T-helper 2 cell treated with Interferon-gamma antibody and Interleukin-4, amounts not matched to agents 5 μg/mL and 100 μg/mL, for 36 hours (primary cell): ENCODE data around the gene PPID.
"Not testable (repeated sequence)": the region's sequence is repeated elsewhere in the genome, so short reads cannot be mapped to it uniquely, and the experiment has no call there.

Experiments
- DNase-seq: peaks from one replicate; pipeline ENCODE4 v3.0.0; 2021; ENCODE audit warnings: low spot score
- H3K27ac Mint-ChIP-seq: one replicate; pipeline ENCODE4 v1.8.0; 2021; ENCODE audit warnings: mild to moderate bottlenecking, mixed read lengths
- H3K27me3 Mint-ChIP-seq: one replicate; pipeline ENCODE4 v1.8.0; 2021; ENCODE audit warnings: low read depth, mixed read lengths
- H3K36me3 Mint-ChIP-seq: one replicate; pipeline ENCODE4 v1.8.0; 2021; ENCODE audit warnings: low read depth, mixed read lengths
- H3K4me1 Mint-ChIP-seq: one replicate; pipeline ENCODE4 v1.8.0; 2021; ENCODE audit warnings: low read depth, mixed read lengths
- H3K4me3 Mint-ChIP-seq: one replicate; pipeline ENCODE4 v1.8.0; 2022; ENCODE audit warnings: mild to moderate bottlenecking, moderate library complexity, mixed read lengths
- H3K9me3 Mint-ChIP-seq: one replicate; pipeline ENCODE4 v1.8.0; 2021; ENCODE audit warnings: mixed read lengths

The PPID gene

DNA sequence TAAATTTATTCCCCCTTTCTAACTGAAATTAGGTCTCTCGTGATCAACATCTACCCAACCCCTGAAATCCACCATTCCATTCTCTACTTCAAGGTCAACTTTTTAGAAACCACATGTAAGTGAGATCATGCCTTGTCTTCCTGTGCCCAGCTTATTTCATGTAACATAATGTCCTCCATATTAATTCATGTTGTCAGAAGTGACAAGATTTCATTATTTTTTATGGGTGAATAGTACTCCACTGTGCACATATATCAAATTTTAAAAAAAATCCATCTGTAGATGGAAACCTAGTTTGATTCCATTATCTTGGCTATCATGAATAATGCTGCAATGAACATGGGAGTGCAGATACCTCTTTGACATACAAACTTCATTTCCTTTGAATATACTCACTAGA, 1.5 kb downstream of the PPID start:
- H3K9me3 Mint-ChIP-seq, result no peaks in the 10 kb centered on the region
- no peak for DNase-seq
- no peaks in the 10 kb centered on the region for H3K27me3 Mint-ChIP-seq
- peak overlapping the region; percentile 99 for H3K4me3 Mint-ChIP-seq
- peaks cover 42% of the 10 kb centered on the region for H3K4me1 Mint-ChIP-seq
- peaks cover 44% of the 10 kb centered on the region for H3K36me3 Mint-ChIP-seq
- peak overlapping the region; percentile 82 for H3K27ac Mint-ChIP-seq

GRCh38 chr4:158715802-158716201, 7.4 kb downstream of the PPID start:
- no peak overlapping the region for H3K27ac Mint-ChIP-seq
- no peak overlapping the region for H3K4me3 Mint-ChIP-seq
- peaks cover 22% of the 10 kb centered on the region for H3K4me1 Mint-ChIP-seq
- no peaks in the 10 kb centered on the region for H3K27me3 Mint-ChIP-seq
- no peaks in the 10 kb centered on the region for H3K9me3 Mint-ChIP-seq
- H3K36me3 Mint-ChIP-seq, result peaks cover 73% of the 10 kb centered on the region
- no peak for DNase-seq

DNA sequence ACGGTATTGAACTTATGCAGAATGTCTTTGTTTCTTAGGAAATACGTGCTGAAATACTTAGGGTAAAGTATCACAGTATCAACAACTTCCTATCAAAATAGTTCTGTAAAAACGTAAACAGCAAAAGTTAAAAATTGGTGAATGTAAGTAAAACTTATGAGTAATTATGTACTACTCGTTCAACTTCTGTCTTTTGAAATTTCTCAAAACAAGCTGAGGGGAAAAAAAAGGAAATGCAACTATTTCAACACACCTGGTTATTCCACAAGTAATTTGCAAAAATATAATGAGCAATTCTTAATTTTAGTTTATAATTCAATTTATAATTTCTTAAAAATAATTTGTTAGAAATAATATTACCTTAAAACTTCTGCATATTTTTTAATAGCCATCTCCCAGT, 8.3 kb downstream of the PPID start:
- H3K4me1 Mint-ChIP-seq, result peaks cover 22% of the 10 kb centered on the region
- H3K27me3 Mint-ChIP-seq, result no peaks in the 10 kb centered on the region
- no peak for DNase-seq
- no peak overlapping the region for H3K4me3 Mint-ChIP-seq
- H3K27ac Mint-ChIP-seq, result no peak overlapping the region
- H3K36me3 Mint-ChIP-seq, result peaks cover 74% of the 10 kb centered on the region
- H3K9me3 Mint-ChIP-seq, result no peaks in the 10 kb centered on the region

- H3K4me3 Mint-ChIP-seq, H3K27ac Mint-ChIP-seq, H3K4me1 Mint-ChIP-seq, DNase-seq, H3K9me3 Mint-ChIP-seq, H3K27me3 Mint-ChIP-seq: not testable (repeated sequence)
- H3K36me3 Mint-ChIP-seq, result peaks cover 67% of the 10 kb centered on the region
Observed at GRCh38 chr4:158712622-158713021, 10.6 kb downstream of the PPID start.

DNA sequence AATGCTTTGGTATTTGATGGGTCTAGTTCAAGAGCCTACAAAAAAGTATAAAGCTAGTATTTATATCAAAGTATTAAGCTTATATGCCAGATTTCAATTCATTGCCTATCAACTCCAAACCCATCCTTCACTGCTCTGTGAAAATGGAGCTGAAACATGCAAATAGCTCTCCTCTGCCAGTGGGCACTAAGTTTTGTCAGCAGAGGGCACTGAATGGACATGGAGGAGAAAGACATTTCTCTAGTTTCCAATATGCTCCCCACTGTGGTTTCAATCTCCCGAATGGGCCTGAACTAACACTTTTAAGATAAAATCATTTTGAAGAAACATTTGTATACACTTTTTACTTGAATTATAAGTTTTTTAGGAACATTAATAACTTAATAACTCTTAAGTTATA, 12.4 kb downstream of the PPID start:
- no peaks in the 10 kb centered on the region for H3K27me3 Mint-ChIP-seq
- H3K36me3 Mint-ChIP-seq, result peaks cover 68% of the 10 kb centered on the region
- no peak overlapping the region for H3K27ac Mint-ChIP-seq
- no peak overlapping the region for H3K4me3 Mint-ChIP-seq
- peaks cover 2% of the 10 kb centered on the region for H3K4me1 Mint-ChIP-seq
- DNase-seq, result no peak
- H3K9me3 Mint-ChIP-seq, result no peaks in the 10 kb centered on the region

GRCh38 chr4:158704274-158704673, 18.9 kb downstream of the PPID start:
- Mint-ChIP-seq H3K27ac (no peak overlapping the region), H3K4me1 (no peaks in the 10 kb centered on the region), H3K4me3 (no peak overlapping the region), H3K36me3 (peaks cover 29% of the 10 kb centered on the region), H3K9me3 (no peaks in the 10 kb centered on the region), H3K27me3 (no peaks in the 10 kb centered on the region)
- DNase-seq, result no peak

GRCh38 chr4:158688813-158689212, 34.4 kb downstream of the PPID start:
- DNase-seq, result no peak
- Mint-ChIP-seq H3K27me3 (no peaks in the 10 kb centered on the region), H3K36me3 (peaks cover 7% of the 10 kb centered on the region), H3K9me3 (no peaks in the 10 kb centered on the region), H3K4me1 (peaks cover 2% of the 10 kb centered on the region), H3K27ac (no peak overlapping the region), H3K4me3 (no peak overlapping the region)

- Mint-ChIP-seq H3K9me3 (no peaks in the 10 kb centered on the region), H3K4me1 (peaks cover 2% of the 10 kb centered on the region), H3K4me3 (no peak overlapping the region), H3K27ac (no peak overlapping the region), H3K36me3 (peaks cover 3% of the 10 kb centered on the region), H3K27me3 (no peaks in the 10 kb centered on the region)
- no peak for DNase-seq
Observed at GRCh38 chr4:158682066-158682465, 41.1 kb downstream of the PPID start.

- Mint-ChIP-seq H3K27ac (no peak overlapping the region), H3K36me3 (peaks cover 1% of the 10 kb centered on the region), H3K27me3 (no peaks in the 10 kb centered on the region), H3K9me3 (no peaks in the 10 kb centered on the region), H3K4me1 (peaks cover 2% of the 10 kb centered on the region), H3K4me3 (no peak overlapping the region)
- DNase-seq, result no peak
Observed at GRCh38 chr4:158681629-158682028, 41.6 kb downstream of the PPID start.

GRCh38 chr4:158678767-158679166, 44.4 kb downstream of the PPID start:
- Mint-ChIP-seq H3K36me3 (no peaks in the 10 kb centered on the region), H3K27me3 (no peaks in the 10 kb centered on the region), H3K4me3 (no peak overlapping the region), H3K4me1 (peaks cover 6% of the 10 kb centered on the region), H3K9me3 (no peaks in the 10 kb centered on the region), H3K27ac (no peak overlapping the region)
- DNase-seq, result no peak

GRCh38 chr4:158676076-158676475, 47.1 kb downstream of the PPID start:
- DNase-seq, result no peak
- Mint-ChIP-seq H3K9me3 (no peaks in the 10 kb centered on the region), H3K36me3 (no peaks in the 10 kb centered on the region), H3K27me3 (no peaks in the 10 kb centered on the region), H3K27ac (no peak overlapping the region), H3K4me3 (no peak overlapping the region), H3K4me1 (peaks cover 14% of the 10 kb centered on the region)

GRCh38 chr4:158673633-158674032, 49.6 kb downstream of the PPID start:
- DNase-seq, result no peak
- Mint-ChIP-seq H3K27ac (no peak overlapping the region), H3K36me3 (peaks cover 8% of the 10 kb centered on the region), H3K9me3 (no peaks in the 10 kb centered on the region), H3K27me3 (no peaks in the 10 kb centered on the region), H3K4me3 (peak overlapping the region; percentile 36), H3K4me1 (peaks cover 23% of the 10 kb centered on the region)

DNA sequence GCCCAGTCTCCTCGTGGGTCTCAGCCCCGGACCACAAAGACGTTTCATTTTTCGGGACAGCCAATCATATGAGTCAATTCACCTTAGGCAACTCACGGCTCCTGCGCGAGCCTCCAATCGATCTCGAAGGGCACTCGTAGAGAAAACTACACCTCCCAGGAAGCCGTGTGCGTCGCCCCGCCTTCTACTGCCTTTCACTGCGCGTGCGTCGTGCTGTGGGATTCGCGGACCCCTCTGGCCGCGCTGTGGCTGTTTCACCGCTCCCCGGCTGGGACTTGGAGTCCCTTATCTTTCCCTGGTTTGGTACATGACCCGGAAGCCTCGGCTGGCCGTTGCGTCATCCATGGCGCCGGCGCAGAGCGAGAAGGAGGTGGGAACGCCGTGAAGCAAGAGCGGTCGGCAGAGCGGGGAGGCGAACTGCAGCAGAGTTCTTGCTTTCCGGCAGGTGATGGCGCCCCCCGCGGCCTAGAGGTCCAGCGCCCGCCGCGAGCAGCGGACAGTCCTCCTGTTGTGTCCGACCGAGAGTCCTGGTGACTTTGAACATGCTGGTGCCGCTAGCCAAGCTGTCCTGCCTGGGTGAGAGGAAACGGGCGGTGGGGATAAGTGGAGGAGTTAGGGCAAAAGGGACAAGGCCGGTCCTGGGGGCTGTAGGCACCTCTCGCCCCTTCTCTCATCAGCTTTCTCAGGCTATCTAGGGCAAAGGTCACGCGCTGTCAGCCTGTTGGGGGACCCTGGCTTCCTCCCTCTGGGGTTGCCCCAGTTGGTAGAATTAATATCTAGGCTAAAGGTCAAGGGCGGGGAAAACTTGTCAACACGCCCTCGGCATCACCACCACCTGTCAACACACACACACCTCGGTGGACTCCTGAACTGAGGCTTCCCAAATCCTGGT, 51.0 kb downstream of the PPID start, which contains the start of gene ETFDH:
Gene ETFDH, plus strand, starts transcription at position 382 of the 892 bp plus-strand sequence. Its CDS starts 161 bp downstream, at position 543.
- Mint-ChIP-seq H3K4me3 (peak within 1 kb of the TSS; percentile 99), H3K4me1 (peaks cover 23% of the 10 kb centered on the region)
- DNase-seq, result peak; percentile 99

DNA sequence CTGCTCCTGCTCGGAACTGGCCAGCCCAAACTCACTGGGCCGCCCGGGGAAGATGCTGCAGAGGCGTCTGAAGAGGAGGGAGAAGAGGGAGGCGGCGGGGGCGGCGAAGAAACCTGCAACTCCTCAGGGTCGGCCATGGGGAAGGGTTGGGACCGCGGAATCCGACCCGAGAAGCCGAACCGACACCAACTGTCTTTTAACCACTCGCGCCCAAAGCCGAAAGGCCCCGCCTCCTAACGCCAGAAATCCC, 51.6 kb downstream of the PPID start, which contains the start of gene C4orf46:
Gene C4orf46, minus strand, starts transcription at position 223 of the 250 bp plus-strand sequence. Its CDS starts 86 bp downstream, at position 137.
- Mint-ChIP-seq H3K9me3 (no peaks in the 10 kb centered on the region), H3K36me3 (peaks cover 15% of the 10 kb centered on the region), H3K4me3 (peak within 1 kb of the TSS; percentile 99), H3K27ac (peak within 1 kb of the TSS; percentile 90), H3K27me3 (no peaks in the 10 kb centered on the region), H3K4me1 (peaks cover 23% of the 10 kb centered on the region)
- DNase-seq, result no peak

More for the DNA sequence above, 51.0 kb downstream of the PPID start, which contains the start of gene ETFDH:
- no peaks in the 10 kb centered on the region for H3K9me3 Mint-ChIP-seq
- H3K36me3 Mint-ChIP-seq, result peaks cover 15% of the 10 kb centered on the region
- H3K27me3 Mint-ChIP-seq, result no peaks in the 10 kb centered on the region
- peak within 1 kb of the TSS; percentile 90 for H3K27ac Mint-ChIP-seq
